LNCAP (cell line): ENCODE results near the gene SRCAP.

ENCODE experiments used
- CTCF ChIP-seq: fragments of 450-650 bp; IDR thresholded peaks from 2 replicates; pipeline ENCODE4 v1.5.1; 2017; ENCODE audit warnings: mild to moderate bottlenecking

The SRCAP gene

GRCh38 chr16:30655815-30656347 is 43.1 kb upstream of the SRCAP start:
- TF ChIP-seq CTCF = no peak

GRCh38 chr16:30656388-30656787 is 42.6 kb upstream of the SRCAP start:
- TF ChIP-seq CTCF = no peak

- no peak for TF ChIP-seq CTCF
Observed at GRCh38 chr16:30656974-30657865, 41.8 kb upstream of the SRCAP start.

- peak; percentile 93 for TF ChIP-seq CTCF
Observed at GRCh38 chr16:30657866-30658730, 40.9 kb upstream of the SRCAP start, which contains the start of gene FBRS. FBRS (plus strand) TSS chr16:30658431; CDS start chr16:30659519, 1,088 bp downstream.

GRCh38 chr16:30658731-30659506 is 40.1 kb upstream of the SRCAP start:
- TF ChIP-seq CTCF = peak; percentile 24; the same call in 1 of the 2 replicates

GRCh38 chr16:30659507-30660423 is 39.2 kb upstream of the SRCAP start:
- TF ChIP-seq CTCF = no peak
